HG02571 (cell line): ENCODE data around the gene SPATA19.

Experiments
- ATAC-seq: cut with Tn5 transposase; IDR thresholded peaks from one replicate; pipeline ENCODE4 v1.9.1; 2021; ENCODE audit warnings: mild to moderate bottlenecking, moderate library complexity; ENCODE audit not compliant: unreplicated experiment

Gene SPATA19

DNA sequence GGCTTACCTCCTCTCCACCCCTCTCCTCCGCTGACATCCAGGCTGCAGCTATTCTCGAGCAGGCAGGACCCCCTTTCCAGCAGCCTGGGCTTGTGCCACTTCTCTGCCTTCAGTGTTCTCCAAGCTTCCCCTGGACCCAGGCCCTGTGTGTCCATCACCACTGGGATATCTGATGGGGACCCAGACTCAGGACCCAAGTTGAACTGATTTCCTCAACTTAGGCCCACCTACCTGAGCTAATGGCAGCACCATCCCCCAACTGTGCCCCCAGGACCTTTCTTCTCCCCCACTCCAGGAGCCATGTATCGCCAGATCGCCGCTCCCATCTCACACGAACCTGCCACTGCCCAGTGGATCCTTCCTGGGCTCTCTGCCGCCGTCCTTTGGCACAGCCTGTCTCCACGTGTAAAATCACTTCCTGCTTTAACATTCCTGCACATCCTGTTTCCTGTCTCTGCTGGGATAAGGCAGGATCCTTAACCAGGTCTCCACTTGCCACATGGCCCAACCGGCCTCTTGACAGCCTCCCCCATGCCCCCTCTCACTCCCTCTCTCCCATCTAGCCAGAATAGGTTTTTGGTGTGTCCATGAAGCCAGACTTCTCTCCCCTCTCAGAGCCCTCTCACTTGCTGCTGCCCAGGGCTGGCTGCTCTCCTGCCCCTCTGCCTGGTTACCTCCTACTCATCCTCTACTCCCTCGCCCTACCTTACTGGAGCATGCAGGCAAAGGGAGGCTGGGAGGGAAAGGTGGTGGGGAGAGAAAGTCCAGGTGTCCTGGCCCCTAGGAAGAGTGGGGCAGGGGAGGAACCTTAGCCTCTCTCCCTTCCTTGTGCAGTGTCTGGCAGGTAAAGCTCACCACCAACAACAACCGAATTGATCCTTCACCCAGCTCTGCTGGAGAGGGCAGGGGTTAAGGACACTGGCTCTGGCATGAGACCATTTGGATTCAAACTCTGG is 9.4 kb downstream of the SPATA19 start:
- no peak for ATAC-seq

DNA sequence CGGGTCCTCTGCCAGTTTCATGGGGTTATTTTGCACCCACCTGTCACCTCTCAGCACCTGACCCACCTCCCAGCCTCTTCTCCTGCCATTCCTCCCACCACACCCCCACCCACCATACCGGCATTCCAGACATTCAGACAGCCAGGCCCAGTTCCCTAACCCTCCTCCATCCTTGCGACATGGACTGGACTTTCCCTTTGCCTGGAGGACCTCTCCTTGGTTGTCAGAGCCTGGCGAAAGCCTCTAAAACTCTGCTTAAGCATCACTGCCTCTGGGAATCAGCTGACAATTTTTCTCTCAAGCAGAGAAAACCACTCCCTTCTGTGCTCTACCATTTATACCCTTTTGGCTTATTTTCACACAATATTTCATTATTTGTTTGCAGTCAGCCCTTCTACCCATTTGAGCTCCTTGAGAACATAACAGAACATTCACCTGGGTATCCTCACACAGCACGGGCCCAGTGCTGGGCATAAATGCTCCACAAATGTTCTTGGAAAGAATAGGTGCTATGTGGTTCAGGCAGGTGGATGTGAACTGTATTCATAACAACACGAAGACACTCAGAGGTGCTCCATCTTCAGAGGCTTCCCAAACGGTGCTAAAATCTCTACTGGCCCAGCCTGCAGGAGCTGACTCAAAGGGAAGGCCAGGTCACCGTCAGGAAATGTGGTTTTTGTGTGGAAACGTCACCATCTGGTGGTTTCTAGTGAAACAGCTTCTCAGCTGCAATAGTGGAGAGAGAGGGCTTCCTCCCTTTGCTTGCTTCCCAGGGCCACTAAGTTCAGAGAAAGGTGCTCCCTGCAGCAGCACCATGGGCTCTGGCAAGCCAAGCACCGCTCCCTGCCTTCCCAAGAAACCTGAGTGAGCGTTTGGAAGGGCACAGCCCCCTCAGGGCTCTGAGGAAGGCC is 10.4 kb downstream of the SPATA19 start:
- peak; percentile 67 for ATAC-seq

DNA sequence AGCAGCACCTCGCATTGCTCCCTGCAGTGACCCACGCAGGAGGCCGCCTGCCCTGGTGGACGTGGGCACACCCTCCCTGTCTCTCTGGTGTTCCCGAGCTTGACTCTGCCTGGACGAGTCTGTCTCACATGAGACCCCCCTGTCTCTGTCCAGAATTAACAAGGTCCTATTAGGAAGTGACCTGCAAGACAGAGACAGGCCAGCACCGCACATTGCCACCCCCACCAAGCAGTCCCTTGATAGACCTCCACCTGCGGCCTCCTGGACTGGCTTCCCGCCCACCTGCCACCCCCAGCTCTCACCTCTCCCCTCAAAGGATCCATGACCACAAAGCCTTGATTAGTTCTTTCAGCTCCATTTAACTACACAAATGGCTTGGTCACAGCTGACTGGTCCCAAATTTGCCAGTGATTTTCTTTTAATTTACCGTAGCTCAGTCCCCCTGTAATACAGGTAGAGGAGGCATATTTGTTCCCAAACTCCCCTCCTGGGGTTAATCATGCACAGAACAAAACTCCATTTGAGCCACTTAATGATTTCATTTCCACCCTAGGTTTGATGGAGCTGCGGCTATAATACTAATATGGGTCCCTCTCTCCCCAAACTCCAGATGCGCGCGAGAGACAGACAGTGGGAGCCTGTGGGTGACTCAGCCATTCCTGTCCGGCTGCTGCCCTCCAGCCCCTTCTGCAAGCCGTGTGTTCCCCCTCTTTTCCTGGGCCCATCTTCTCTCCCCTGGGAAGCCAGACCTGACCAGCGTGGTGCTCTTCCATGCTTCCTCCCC is 11.2 kb downstream of the SPATA19 start:
- ATAC-seq = no peak

DNA sequence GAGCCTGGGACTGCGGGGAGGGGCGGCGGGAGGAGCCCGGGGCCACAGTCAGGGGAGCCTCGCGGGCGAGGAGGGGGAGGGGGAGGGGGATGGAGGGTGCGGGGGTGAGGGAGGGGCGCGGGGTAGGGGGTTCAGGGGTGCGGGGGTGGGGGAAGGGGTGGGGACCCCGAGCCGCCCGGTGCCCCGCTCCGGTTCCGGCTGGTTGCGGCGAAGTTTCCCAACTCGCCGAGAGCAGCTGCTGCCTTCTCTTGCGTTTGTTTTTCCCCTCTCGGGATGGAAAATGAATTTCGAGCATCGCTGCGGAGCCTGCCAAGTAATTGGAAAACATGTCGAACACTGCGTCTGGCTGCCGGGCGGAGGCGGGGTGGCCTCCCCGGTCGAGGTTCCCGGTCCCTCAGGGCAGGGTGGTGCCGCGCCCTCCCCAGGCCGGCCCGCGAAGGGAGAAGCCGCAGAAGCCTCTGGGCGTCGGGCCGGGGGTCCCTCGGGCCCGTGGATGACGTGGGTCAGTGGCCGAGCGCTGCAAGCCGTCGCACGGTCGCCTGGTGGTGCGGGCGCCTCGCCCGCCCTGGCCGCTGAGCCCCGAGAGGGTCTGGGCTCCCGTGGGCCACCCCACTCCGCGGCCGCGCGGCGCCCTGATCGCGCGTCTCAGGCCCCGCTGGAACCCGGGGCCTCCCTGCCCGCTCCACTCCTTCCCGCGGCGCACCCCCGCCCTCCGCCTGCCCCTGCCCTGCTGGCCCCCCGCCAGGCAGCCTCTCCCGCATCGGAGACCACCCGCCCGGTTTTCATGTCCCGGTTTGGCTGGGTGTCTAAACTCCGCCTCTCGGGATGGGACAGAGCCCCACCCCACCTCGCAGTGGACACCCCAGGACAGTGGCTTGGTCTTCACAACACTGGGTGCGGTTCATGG is 12.1 kb downstream of the SPATA19 start:
- ATAC-seq = no peak

DNA sequence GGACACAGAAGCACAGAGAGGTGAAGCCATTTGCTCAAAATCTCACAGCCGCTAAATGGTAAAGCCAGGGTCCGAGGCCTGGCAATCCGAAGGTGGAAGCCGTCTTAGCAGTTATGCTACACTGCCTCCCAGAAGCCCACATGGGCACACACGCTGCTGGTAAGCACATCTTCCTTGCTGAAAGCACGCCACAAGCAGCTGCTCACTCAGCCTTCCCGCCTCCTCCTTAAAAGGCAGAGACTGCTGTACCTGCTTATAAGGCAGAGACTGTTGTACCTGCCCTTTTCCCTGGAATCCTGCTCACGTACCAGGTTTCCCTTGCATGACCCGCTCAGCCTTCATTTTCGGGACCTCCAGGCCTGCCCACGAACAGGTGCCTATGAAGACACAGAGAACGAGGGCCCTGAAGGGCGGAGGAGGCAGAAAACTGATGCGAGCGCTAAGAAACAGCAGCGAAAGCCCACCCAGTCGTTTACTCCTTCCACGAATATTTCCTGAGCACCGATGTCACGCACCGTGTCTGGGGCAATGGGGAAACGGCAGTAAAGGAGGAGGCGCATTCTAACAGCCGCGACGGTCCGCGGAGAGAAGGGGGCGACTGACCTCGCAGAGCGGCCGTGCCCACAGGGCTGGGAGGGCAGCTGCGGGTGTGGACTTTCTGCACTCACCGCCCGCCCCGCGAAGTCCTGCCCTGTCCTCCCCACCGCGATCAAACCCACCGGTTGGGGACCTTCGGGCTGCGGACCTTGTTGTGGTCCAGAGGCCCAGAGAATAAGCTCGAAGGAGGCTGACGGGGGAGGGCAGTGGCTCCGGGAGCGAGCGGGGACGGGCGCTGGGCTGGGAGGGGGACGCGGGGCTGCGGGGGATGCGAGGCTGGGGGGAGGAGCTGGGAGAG is 13.0 kb downstream of the SPATA19 start:
- no peak for ATAC-seq

DNA sequence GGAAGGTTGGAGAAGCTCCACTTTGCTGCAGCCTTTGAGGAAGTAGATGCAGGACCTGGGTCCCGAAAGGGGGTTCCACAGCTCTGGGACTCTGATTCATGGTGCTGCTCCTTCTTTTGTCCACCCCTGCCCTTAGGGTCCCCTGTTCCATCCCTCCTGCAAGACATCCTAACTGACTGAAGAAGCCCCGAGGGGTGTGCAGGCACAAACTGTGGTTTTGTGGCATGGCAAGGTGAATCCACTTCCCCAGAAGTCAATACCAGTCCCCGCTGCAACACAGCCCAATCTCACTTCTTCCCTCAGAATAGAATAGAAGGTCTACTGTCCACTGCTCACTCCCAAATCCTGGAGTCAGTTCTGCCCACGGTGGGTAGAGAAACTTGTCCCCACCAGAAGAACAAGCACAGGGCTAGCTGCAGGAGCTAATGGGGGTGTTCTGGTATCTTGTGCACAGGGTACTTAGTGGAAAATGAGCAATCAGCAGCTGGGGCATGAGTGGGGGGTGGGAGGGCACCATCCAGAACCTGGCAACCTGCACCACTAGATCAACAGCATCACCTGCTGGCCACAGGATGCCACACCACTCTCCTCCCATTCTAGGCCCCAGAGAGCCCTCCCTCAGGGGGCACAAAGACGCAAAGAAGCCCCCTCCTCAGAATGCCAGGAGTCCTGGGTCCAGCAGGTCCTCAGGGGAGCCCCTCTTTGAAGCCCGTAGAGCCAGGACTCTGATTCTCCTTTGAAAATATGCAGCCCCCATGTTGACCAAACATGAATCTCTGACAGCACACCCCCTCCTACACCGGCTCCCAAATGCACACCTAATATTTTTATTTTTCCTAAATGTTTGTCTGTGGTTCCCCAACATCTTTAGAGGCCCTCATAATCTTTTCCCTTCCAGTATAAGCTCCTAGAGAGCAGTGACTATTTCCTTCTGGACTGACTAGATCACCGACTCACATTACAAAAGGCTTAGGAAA is 14.1 kb downstream of the SPATA19 start:
- no peak for ATAC-seq

DNA sequence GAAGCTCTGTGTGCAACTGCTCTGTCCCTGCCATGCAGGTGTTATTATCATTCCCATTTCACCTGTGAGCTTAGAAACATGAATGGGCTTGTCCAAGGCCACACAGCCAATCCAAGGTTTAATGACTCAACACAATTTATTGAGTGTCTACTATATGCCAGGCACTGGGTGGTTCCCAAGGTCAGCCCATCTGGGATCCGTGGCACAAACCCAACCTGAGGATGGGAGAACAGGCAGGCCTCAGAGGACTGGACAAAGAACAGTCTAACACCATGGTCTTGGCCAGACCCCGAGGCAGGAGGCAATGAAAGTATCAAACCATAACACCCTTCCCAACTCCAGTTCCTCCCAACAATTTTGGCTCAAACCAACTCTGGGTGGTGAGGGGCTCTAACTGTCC is 15.7 kb downstream of the SPATA19 start:
- no peak for ATAC-seq

DNA sequence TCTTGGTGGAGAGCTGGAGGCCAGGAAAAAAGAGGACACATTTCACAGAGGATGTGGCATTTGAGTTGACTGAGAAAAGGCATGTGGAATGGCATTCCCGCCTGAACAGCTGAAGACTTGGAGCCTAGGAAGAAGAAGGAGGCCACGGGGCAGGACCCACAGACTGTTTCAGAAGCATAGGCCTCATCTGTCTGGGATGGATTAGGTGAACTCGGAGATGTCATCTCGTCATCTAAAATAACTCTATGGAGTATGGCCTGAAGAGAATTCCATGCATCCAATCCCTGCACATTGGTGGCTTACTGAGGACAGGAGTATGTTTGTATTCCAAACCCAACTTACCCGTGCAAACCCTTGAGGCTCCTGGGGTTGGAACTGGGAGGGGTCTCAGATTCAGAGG is 16.4 kb downstream of the SPATA19 start:
- no peak for ATAC-seq

DNA sequence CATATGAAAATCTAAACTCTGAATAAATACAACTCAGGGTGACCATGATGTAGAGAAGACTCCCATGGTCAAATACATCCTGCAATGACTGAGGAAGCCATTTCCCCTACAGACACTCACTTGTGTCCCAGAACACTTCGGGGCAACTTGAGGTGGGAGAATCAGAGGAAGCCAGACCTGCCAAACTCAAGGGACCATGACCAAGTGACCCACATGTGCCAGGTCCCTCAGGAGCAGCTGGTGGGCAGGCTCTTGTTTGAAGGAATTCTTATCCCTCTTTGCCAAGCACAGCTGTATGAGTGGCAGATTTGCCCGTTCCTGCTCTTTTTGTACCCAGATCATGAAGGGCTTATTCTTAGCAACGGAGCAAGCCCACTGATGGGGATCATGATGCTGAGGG is 17.8 kb downstream of the SPATA19 start:
- no peak for ATAC-seq

DNA sequence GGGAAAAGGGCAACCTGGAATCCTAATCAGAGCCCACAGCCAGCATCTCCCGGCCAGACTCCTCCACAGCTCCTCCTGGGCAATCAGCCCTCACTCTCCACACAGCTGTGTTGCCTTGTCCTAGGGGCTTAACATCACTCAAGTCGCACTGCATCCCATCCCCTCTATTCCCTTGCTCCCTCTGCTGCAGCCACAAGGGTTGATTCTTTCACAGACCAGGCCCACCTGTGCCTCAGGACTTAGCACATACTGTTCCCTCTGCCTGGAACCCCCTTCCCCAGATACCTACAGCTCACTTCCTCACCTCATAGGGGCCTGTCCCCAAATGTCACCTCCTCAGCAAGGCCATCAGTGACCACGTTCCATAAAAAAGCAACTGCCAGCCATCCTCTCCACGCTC is 18.4 kb downstream of the SPATA19 start:
- no peak for ATAC-seq

DNA sequence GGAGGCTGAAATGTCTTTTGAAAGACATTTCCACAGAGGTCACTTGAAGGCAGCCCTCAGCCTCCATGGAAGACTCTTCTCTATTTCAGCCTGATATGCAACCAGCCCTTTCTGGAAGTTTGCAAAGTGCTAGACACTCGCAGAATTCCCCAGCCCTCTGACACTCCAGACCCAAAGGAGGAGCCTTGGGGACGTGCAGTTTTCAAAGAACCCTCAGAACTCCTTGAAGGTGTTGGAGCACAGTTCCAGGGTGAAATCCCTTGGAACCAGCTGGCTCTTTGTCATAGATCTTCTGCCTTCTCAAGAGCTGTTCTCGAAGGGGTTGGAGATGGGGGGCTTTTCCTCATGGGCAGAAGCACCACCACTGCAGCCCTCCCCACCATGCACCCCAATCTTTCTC is 19.6 kb downstream of the SPATA19 start:
- ATAC-seq = no peak

DNA sequence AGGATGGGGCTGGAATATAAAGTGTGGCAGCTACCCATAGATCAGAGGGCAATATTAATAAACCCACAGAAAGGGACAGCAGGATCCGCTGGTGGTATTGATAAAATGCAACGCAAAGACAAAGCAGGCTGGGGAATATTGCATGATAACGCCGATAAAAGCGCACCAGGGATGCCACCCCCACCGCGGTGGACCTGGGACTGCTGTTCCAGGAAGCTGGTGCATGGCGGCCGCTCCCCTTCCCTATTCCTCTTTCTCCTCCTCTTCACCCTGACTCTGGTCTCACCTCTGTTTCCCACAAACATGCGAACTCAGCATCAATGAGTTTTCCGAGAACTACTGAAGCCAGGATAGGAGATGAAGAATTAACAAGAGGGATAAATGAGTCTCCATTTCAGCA is 20.2 kb downstream of the SPATA19 start:
- ATAC-seq = no peak

DNA sequence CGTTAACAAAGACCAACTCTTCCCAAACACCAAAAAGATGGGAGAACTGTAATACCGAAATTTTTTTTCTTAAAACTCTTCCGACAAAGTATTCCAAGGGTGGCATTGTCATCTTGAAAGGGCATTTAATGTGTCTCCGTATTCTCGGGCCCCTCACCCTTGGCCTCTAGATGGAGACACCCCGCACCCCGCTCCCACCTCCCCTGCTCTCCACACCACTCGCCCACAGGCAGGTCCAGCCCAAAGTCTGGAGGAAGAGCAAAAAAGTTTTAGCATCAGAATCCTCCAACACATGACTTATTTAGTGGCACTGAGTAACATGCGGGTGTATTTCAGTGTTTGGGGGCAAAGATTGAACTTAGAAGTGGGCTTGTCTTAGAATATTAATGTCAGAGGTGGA is 20.7 kb downstream of the SPATA19 start:
- ATAC-seq = no peak

DNA sequence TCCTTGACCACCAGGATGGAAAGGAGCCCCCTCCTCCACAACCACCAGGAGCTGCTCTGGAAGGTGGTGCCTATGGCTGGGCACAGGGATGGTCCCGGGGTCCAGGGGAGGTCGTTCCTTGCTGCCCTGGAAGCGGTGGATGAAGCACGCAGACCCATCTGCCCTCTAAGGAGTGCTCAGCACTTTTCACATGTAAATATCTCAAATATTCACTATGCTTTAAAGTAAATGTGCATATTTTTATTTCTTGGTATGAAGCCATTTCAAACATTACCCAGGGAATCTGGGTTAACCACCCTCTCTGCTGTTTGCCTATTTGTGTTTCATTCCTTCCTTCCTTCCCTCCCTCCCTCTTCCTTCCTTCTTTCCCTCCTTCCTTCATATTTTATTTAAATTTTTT is 21.7 kb downstream of the SPATA19 start:
- ATAC-seq = no peak

DNA sequence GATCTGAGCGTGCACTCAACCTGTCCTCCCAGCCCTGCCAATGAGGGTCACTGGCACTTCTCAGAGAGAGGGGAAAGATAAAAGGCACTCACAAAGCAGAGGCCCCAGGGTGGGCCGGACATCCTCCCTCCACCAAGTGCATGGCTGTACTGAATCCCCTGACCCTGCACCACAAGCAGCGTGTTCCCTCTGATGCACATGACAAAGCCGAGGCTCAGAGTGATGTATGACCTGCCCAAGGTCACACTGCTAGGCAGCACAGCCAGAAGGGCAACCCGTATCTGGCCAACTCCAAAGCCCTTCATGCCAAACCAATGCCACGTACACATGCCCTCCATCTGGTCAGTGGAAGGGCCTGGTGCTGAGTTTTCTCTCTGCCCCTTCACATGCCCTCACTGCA is 22.1 kb downstream of the SPATA19 start:
- no peak for ATAC-seq

DNA sequence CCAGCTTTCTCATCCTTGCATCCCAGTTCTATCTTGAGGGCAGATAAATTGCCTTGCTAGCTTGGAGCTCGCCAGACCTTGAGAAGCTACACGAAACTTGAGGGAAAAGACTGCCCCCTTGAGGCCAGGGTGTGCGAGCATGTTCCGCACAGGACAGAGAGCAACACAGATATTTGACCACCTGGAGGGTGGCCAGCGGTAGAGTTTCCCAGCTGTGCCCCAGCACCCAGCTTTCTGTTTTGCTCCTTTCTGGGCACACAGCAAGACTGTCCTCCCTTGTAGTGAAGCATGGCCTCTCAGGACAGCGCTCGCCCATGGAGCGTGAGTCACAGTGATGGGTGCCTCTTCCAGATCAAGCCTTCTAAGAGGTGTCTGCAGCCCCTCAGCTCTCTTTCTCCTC is 23.5 kb downstream of the SPATA19 start:
- peak; percentile 56 for ATAC-seq

DNA sequence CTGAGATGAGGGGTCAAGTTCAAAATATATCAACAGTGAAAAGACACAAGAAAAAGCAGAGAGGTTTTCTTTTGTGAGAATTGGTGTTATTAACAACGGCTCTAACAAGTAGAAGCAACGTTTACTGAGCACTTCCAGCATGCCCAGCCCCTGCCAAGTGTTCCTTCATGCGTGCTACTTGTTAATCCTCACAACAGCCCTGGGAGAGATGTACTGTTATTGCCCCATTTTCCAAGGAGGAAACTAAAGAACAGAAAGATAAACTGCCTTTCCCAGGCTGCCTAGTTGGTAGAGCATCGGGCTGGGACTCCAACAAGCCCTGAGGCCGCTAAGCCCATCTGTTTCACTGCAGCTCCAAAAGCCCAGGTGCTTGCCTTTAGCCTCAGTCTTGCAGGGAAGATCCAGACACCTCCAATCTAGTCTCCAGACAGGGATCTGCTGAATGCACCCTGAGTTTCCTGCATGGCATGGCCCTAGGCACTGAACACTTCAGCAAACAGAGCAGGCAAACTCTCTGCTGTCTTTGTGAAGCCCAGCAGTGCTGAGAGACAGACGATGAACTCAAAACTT is 25.5 kb downstream of the SPATA19 start:
- no peak for ATAC-seq
